B cell (primary cell): ENCODE results near the gene FAM117B. TPM values are rescaled to one million over a fixed set of nuclear protein-coding genes. Genes with fewer than 3 reads are reported as not detected.

Experiments
- ATAC-seq: fragments of 200-7000 bp; cut with Tn5 transposase; one replicate; pipeline ENCODE4 v1.10.0; 2021; ENCODE audit warnings: low read depth, mild to moderate bottlenecking, moderate number of reproducible peaks, moderate library complexity
- CTCF ChIA-PET: fragments of 350-600 bp; sonication (Branson Sonifier 250); formaldehyde crosslinking; loops from one replicate; lab custom pipeline; 2021; ENCODE audit warnings: antibody characterized with exemption, inconsistent platforms; lab: Charles Lee
- POLR2A ChIA-PET: fragments of 350-600 bp; sonication (Branson Sonifier 250); formaldehyde crosslinking; loops from one replicate; lab custom pipeline; 2021; ENCODE audit warnings: antibody characterized with exemption; lab: Charles Lee
- DNase-seq: peaks from one replicate; pipeline ENCODE4 v3.0.0; 2013
- H2AFZ ChIP-seq: 2 replicates; pipeline ENCODE4 v1.6.1; 2012; ENCODE audit warnings: mild to moderate bottlenecking, low read depth, low read length; ENCODE audit not compliant: insufficient read depth, poor library complexity, severe bottlenecking
- H3K27ac ChIP-seq, 2 donors: 1 replicate in 1 of 2; 2 replicates in 1 of 2; pipeline ENCODE4 v1.5.1; 2012 to 2013; ENCODE audit warnings: low read length in 2 of 2, mild to moderate bottlenecking in 2 of 2, moderate library complexity in 1 of 2
- H3K27me3 ChIP-seq, 4 experiments: fragments of 200-600 bp in 1 of 4; sonication (generic) in 1 of 4; replicated peaks in 1 of 4; 1 replicate in 2 of 4; 2 replicates in 2 of 4; pipeline versions ENCODE4 v1.6.1 to v1.7.0; 2013 to 2016; ENCODE audit warnings: low read length in 3 of 4, mild to moderate bottlenecking in 2 of 4, mixed read lengths in 1 of 4, moderate library complexity in 1 of 4; ENCODE audit not compliant: insufficient read depth in 4 of 4, control insufficient read depth in 3 of 4; ENCODE audit errors: control extremely low read depth in 1 of 4
- H3K36me3 ChIP-seq, 2 experiments: replicated peaks in 1 of 2; 1 replicate in 1 of 2; 2 replicates in 1 of 2; pipeline versions ENCODE4 v1.6.1 to v1.7.1; 2013; ENCODE audit warnings: low read length in 1 of 2; ENCODE audit not compliant: insufficient read depth in 2 of 2, control insufficient read depth in 1 of 2; ENCODE audit errors: control extremely low read depth in 1 of 2, extremely low read depth in 1 of 2
- H3K4me1 ChIP-seq, 2 donors: fragments of 200-600 bp in 1 of 2; sonication (generic) in 1 of 2; 1 replicate in 1 of 2; 2 replicates in 1 of 2; pipeline versions ENCODE4 v1.5.1 to v1.6.1; 2013 to 2017; ENCODE audit warnings: low read length in 2 of 2; ENCODE audit not compliant: control insufficient read depth in 2 of 2, insufficient read depth in 2 of 2
- H3K4me2 ChIP-seq: replicated peaks from 2 replicates; pipeline ENCODE3; 2012; ENCODE audit warnings: mild to moderate bottlenecking, low read depth, low read length; ENCODE audit not compliant: poor library complexity, severe bottlenecking
- H3K4me3 ChIP-seq, 5 experiments: fragments of 200-600 bp in 1 of 5; sonication (generic) in 1 of 5; 1 replicate in 3 of 5; 2 replicates in 2 of 5; pipeline versions ENCODE4 v1.5.1 to v1.7.0; 2011 to 2016; ENCODE audit warnings: low read length in 4 of 5, mild to moderate bottlenecking in 4 of 5, low read depth in 2 of 5, control low read depth in 1 of 5, moderate library complexity in 1 of 5; ENCODE audit not compliant: insufficient read depth in 1 of 5; ENCODE audit errors: control extremely low read depth in 1 of 5, extremely low read depth in 1 of 5
- H3K79me2 ChIP-seq: fragments of 200-600 bp; sonication (generic); one replicate; pipeline ENCODE4 v1.6.0; 2016; ENCODE audit warnings: low read length; ENCODE audit not compliant: control insufficient read depth, insufficient read depth
- H3K9ac ChIP-seq: fragments of 200-600 bp; sonication (generic); 2 replicates; pipeline ENCODE4 v1.6.1; 2017; ENCODE audit warnings: mild to moderate bottlenecking, low read length, moderate library complexity
- H3K9me3 ChIP-seq, 3 donors: one replicate each; pipeline versions ENCODE4 v1.6.1 to v1.7.1; 2013; ENCODE audit warnings: low read length in 2 of 3; ENCODE audit not compliant: control insufficient read depth in 2 of 3, insufficient read depth in 1 of 3; ENCODE audit errors: control extremely low read depth in 1 of 3
- H4K20me1 ChIP-seq: 2 replicates; pipeline ENCODE4 v1.6.0; 2012; ENCODE audit warnings: mild to moderate bottlenecking, low read length; ENCODE audit not compliant: insufficient read depth, control insufficient read depth, poor library complexity, severe bottlenecking
- H3K27ac Mint-ChIP-seq: one replicate; pipeline ENCODE4 v1.8.0; 2021; ENCODE audit warnings: mixed read lengths
- H3K27me3 Mint-ChIP-seq: one replicate; pipeline ENCODE4 v1.8.0; 2021; ENCODE audit warnings: mixed read lengths
- H3K4me1 Mint-ChIP-seq: one replicate; pipeline ENCODE4 v1.8.0; 2021; ENCODE audit warnings: mixed read lengths
- H3K4me3 Mint-ChIP-seq: one replicate; pipeline ENCODE4 v1.8.0; 2021; ENCODE audit warnings: mixed read lengths
- H3K9me3 Mint-ChIP-seq: one replicate; pipeline ENCODE4 v1.8.0; 2022; ENCODE audit warnings: mixed read lengths; ENCODE audit not compliant: insufficient read depth
- EZH2 ChIP-seq: IDR thresholded peaks from 2 replicates; pipeline ENCODE4 v1.6.1; 2012; ENCODE audit warnings: borderline replicate concordance, low read depth, mild to moderate bottlenecking, moderate library complexity, low read length; ENCODE audit not compliant: insufficient read depth, poor library complexity, severe bottlenecking
- WGBS: methylation state at CpG from one replicate; pipeline ENCODE4 v1.1.5; 2013; ENCODE audit warnings: missing lambda C conversion rate; ENCODE audit not compliant: insufficient coverage; 5-methylcytosine and 5-hydroxymethylcytosine counted together
- intact Hi-C: fragments of 100-400 bp; cut with micrococcal nuclease; formaldehyde crosslinking; loops from one replicate; pipeline ENCODE4 v1.10.0; 2022
- polyA plus RNA-seq: library from polyadenylated mRNA; depleted of rRNA; stranded (reverse); fragments of >200 nt; gene quantifications from 2 replicates; pipeline ENCODE4 v1.2.3, GENCODE V29; 2012
- total RNA-seq, 2 donors: library from RNA; stranded (reverse); fragments of 120-200 nt in 1 of 2; gene quantifications; 1 replicate in 1 of 2; 2 replicates in 1 of 2; pipeline versions ENCODE4 v1.2.3 to v1.2.4, GENCODE V29; 2013 to 2022
- TF ChIP-seq, protein P1 (sequence below): fragments of 200-600 bp; IDR thresholded peaks from one replicate; pipeline ENCODE4 v1.8.0; 2022; ENCODE audit warnings: antibody characterized with exemption, mild to moderate bottlenecking

FAM117B gene
- total and polyA plus RNA-seq, 2 donors (not counting 1 experiment from before 2014, with no cell fraction given), result 11.5 to 50.1 TPM

DNA sequence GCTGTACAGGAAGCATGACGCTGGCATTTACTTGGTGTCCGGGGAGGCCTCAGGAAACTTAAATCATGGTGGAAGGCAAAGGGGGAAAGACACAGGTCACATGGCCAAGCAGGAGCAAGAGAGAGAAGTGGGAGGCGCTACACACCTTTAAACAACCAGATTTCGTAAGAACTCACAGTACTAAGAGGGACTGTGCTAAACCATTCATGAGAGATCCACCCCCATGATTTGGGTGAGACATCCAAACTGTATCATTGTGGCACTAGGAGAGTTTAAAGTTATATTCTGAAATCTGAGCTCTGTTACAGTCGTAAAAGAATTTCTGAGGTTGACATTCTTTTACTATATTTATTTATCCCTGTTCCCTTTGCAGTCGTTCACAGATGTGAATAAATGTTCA lies 120.2 kb downstream of the FAM117B start:
- Histone ChIP-seq H2AFZ (no peak overlapping the region), H4K20me1 (no peaks in the 10 kb centered on the region), H3K4me2 (no peak overlapping the region), H3K36me3 (peaks cover 2 to 42% of the 10 kb centered on the region in 2 experiments), H3K4me1 (peaks cover 12 to 17% of the 10 kb centered on the region in 2 donors), H3K4me3 (no peak overlapping the region), H3K27me3 (no peaks in the 10 kb centered on the region), H3K27ac (peak overlapping the region in 1 of 2 donors; percentile 24), H3K79me2 (no peaks in the 10 kb centered on the region), H3K9me3 (no peaks in the 10 kb centered on the region), H3K9ac (no peak overlapping the region)
- Mint-ChIP-seq H3K4me1 (peaks cover 18% of the 10 kb centered on the region), H3K27ac (peak overlapping the region; percentile 17), H3K4me3 (no peak overlapping the region), H3K9me3 (no peaks in the 10 kb centered on the region), H3K27me3 (no peaks in the 10 kb centered on the region)
- ATAC-seq, result no peak
- intact Hi-C loops, result loop anchor here (5.0 kb wide), 2 partner anchors 38 to 98 kb away; no protein-coding TSS in a partner anchor
- ChIA-PET POLR2A (no interaction called here), CTCF (interaction anchor here (1.3 kb wide), 1 partner anchor 20 kb away, joined by 3 read pairs; no protein-coding TSS in a partner anchor)
- DNase-seq, result no peak
- no peak for TF ChIP-seq EZH2
- TF ChIP-seq, protein P1, sequence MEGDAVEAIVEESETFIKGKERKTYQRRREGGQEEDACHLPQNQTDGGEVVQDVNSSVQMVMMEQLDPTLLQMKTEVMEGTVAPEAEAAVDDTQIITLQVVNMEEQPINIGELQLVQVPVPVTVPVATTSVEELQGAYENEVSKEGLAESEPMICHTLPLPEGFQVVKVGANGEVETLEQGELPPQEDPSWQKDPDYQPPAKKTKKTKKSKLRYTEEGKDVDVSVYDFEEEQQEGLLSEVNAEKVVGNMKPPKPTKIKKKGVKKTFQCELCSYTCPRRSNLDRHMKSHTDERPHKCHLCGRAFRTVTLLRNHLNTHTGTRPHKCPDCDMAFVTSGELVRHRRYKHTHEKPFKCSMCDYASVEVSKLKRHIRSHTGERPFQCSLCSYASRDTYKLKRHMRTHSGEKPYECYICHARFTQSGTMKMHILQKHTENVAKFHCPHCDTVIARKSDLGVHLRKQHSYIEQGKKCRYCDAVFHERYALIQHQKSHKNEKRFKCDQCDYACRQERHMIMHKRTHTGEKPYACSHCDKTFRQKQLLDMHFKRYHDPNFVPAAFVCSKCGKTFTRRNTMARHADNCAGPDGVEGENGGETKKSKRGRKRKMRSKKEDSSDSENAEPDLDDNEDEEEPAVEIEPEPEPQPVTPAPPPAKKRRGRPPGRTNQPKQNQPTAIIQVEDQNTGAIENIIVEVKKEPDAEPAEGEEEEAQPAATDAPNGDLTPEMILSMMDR, result no peak
- no CpG with 5 or more reads among the region's 6 CpGs for WGBS

DNA sequence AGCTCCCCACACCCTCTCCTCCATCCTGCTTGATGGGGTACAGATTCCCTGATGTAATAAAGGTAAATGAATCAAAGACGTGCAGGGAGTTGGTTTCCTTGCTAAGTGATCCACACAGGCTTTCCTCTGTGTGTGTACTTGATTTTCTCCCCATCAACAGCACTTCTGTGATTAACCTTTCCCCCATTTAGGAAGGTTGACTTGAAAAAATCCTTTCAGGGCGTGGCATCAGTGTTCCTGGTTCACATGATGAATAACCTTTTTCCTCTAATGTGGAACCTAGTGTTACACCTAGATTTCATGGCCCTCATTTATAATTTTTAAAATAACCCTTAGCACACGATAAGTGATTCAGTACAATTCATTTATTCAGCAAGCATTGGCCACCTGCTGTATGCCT lies 121.8 kb downstream of the FAM117B start:
- Histone ChIP-seq H3K4me2 (no peak overlapping the region), H3K9ac (no peak overlapping the region), H3K27me3 (no peaks in the 10 kb centered on the region), H3K27ac (no peak overlapping the region), H3K36me3 (peaks cover 2 to 54% of the 10 kb centered on the region in 2 experiments), H3K9me3 (no peaks in the 10 kb centered on the region), H3K79me2 (no peaks in the 10 kb centered on the region), H4K20me1 (no peaks in the 10 kb centered on the region), H3K4me1 (peaks cover 0 to 3% of the 10 kb centered on the region in 2 donors), H3K4me3 (no peak overlapping the region), H2AFZ (no peak overlapping the region)
- WGBS, result 100% methylated on average over 1 of the region's 3 CpGs
- CTCF ChIA-PET, result interaction anchor here (1.3 kb wide), 1 partner anchor 167 kb away, joined by 4 read pairs; no protein-coding TSS in a partner anchor
- DNase-seq (no peak), ATAC-seq (no peak)
- H3K4me3 Mint-ChIP-seq, result no peak overlapping the region
- TF ChIP-seq, protein P1, result no peak
- TF ChIP-seq EZH2, result no peak
- intact Hi-C loops, result no loop called here
- peaks cover 5% of the 10 kb centered on the region for H3K4me1 Mint-ChIP-seq
- POLR2A ChIA-PET, result no interaction called here
- H3K27me3 Mint-ChIP-seq, result no peaks in the 10 kb centered on the region
- no peaks in the 10 kb centered on the region for H3K9me3 Mint-ChIP-seq
- H3K27ac Mint-ChIP-seq, result no peak overlapping the region
